HFFc6 (cell line): ENCODE data around the gene A4GALT. TPM values are rescaled to one million over a fixed set of nuclear protein-coding genes. Genes with fewer than 3 reads are reported as not detected.
A peak's percentile ranks its signal among the peaks of the same experiment; 100 is the strongest.
"Not testable (repeated sequence)": the region's sequence is repeated elsewhere in the genome, so short reads cannot be mapped to it uniquely, and the experiment has no call there.

ENCODE experiments used
- DNase-seq: peaks from one replicate; pipeline ENCODE4 v3.0.0-alpha.2; 2018
- H3K27ac Mint-ChIP-seq: 2 replicates; pipeline ENCODE4 v1.8.0; 2020; ENCODE audit warnings: mild to moderate bottlenecking, mixed read lengths
- H3K27me3 Mint-ChIP-seq: 2 replicates; pipeline ENCODE4 v1.8.0; 2021; ENCODE audit warnings: mild to moderate bottlenecking, moderate library complexity, mixed read lengths; ENCODE audit not compliant: insufficient read depth
- H3K36me3 Mint-ChIP-seq: 2 replicates; pipeline ENCODE4 v1.8.0; 2021; ENCODE audit warnings: low read depth, mixed read lengths
- H3K4me1 Mint-ChIP-seq: 2 replicates; pipeline ENCODE4 v1.8.0; 2020; ENCODE audit warnings: low read depth, mixed read lengths
- H3K4me3 Mint-ChIP-seq: 2 replicates; pipeline ENCODE4 v1.8.0; 2020; ENCODE audit warnings: mild to moderate bottlenecking, moderate library complexity, mixed read lengths
- H3K9me3 Mint-ChIP-seq: 2 replicates; pipeline ENCODE4 v1.8.0; 2020; ENCODE audit warnings: mild to moderate bottlenecking, mixed read lengths
- total RNA-seq, 6 experiments: library from RNA; stranded (reverse); fragmentation: NEBNext Ultra II Directional; extraction: Animal tissue kit (Norgen Biotek cat#: 25700); gene quantifications; 2 replicates in 1 of 6; 3 replicates in 5 of 6; pipeline ENCODE4 v1.2.3, GENCODE V29; 2021
- TF ChIP-seq, protein P1 (sequence below): fragments of 200-600 bp; sonication (generic); IDR thresholded peaks from 2 replicates; pipeline ENCODE4 v1.5.0; 2021; ENCODE audit warnings: antibody characterized with exemption, mild to moderate bottlenecking

Gene A4GALT
- total RNA-seq, 6 experiments from 2014 or later = 12.2 to 14.3 (median 13.1) TPM

GRCh38 chr22:42747701-42748513 is 27.2 kb upstream of the A4GALT start:
- Mint-ChIP-seq H3K27ac (peak overlapping the region; percentile 99), H3K4me1 (peaks cover 42% of the 10 kb centered on the region), H3K36me3 (no peaks in the 10 kb centered on the region), H3K9me3 (no peaks in the 10 kb centered on the region), H3K4me3 (peak overlapping the region; percentile 71), H3K27me3 (no peaks in the 10 kb centered on the region; the same call in 1 of the 2 replicates)
- DNase-seq = peak; percentile 74
- TF ChIP-seq, protein P1, sequence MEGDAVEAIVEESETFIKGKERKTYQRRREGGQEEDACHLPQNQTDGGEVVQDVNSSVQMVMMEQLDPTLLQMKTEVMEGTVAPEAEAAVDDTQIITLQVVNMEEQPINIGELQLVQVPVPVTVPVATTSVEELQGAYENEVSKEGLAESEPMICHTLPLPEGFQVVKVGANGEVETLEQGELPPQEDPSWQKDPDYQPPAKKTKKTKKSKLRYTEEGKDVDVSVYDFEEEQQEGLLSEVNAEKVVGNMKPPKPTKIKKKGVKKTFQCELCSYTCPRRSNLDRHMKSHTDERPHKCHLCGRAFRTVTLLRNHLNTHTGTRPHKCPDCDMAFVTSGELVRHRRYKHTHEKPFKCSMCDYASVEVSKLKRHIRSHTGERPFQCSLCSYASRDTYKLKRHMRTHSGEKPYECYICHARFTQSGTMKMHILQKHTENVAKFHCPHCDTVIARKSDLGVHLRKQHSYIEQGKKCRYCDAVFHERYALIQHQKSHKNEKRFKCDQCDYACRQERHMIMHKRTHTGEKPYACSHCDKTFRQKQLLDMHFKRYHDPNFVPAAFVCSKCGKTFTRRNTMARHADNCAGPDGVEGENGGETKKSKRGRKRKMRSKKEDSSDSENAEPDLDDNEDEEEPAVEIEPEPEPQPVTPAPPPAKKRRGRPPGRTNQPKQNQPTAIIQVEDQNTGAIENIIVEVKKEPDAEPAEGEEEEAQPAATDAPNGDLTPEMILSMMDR = no peak

- H3K4me3 Mint-ChIP-seq = no peak overlapping the region
- peaks cover 42% of the 10 kb centered on the region for H3K4me1 Mint-ChIP-seq
- peak; percentile 34 for DNase-seq
- peaks cover 7% of the 10 kb centered on the region for H3K27me3 Mint-ChIP-seq
- H3K9me3 Mint-ChIP-seq = no peaks in the 10 kb centered on the region
- TF ChIP-seq, protein P1 = no peak
- no peaks in the 10 kb centered on the region for H3K36me3 Mint-ChIP-seq
- peak overlapping the region; percentile 66 for H3K27ac Mint-ChIP-seq
These were observed 24.4 kb upstream of the A4GALT start for GRCh38 chr22:42745118-42745517.

GRCh38 chr22:42743501-42743991 is 22.9 kb upstream of the A4GALT start:
- no peak overlapping the region for H3K4me3 Mint-ChIP-seq
- H3K27ac Mint-ChIP-seq = no peak overlapping the region
- peaks cover 33% of the 10 kb centered on the region for H3K4me1 Mint-ChIP-seq
- no peak for DNase-seq
- TF ChIP-seq, protein P1 = no peak
- H3K36me3 Mint-ChIP-seq = no peaks in the 10 kb centered on the region
- H3K9me3 Mint-ChIP-seq = no peaks in the 10 kb centered on the region
- peaks cover 7% of the 10 kb centered on the region for H3K27me3 Mint-ChIP-seq

DNA sequence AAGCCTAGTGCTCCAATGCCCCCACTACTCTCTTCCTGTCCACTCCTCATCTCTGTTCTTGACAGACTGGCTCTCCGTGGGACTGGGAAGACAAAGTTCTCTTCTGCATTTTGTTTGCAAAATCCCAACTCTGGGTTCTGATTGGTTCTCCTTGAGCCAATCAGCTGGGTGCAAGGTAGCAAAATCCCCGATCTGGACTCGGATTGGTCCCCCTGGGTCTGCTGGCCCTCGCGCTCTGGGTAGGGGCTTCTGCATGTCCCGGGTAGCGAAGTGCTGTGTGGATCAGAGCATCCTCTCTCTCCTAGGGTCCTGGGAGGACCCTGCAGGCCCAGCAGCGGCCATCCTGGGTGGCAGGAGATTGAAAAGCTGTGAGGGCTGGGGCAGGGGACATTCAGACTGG is 22.3 kb upstream of the A4GALT start:
- DNase-seq = no peak
- no peaks in the 10 kb centered on the region for H3K9me3 Mint-ChIP-seq
- H3K27ac Mint-ChIP-seq = no peak overlapping the region
- no peak overlapping the region for H3K4me3 Mint-ChIP-seq
- TF ChIP-seq, protein P1 = no peak
- H3K36me3 Mint-ChIP-seq = no peaks in the 10 kb centered on the region
- peaks cover 7% of the 10 kb centered on the region for H3K27me3 Mint-ChIP-seq
- peaks cover 27% of the 10 kb centered on the region for H3K4me1 Mint-ChIP-seq

GRCh38 chr22:42740320-42740719 is 19.6 kb upstream of the A4GALT start:
- H3K36me3 Mint-ChIP-seq, H3K9me3 Mint-ChIP-seq, DNase-seq, H3K4me1 Mint-ChIP-seq, H3K27ac Mint-ChIP-seq, H3K4me3 Mint-ChIP-seq: not testable (repeated sequence)
- peaks cover 16% of the 10 kb centered on the region for H3K27me3 Mint-ChIP-seq

DNA sequence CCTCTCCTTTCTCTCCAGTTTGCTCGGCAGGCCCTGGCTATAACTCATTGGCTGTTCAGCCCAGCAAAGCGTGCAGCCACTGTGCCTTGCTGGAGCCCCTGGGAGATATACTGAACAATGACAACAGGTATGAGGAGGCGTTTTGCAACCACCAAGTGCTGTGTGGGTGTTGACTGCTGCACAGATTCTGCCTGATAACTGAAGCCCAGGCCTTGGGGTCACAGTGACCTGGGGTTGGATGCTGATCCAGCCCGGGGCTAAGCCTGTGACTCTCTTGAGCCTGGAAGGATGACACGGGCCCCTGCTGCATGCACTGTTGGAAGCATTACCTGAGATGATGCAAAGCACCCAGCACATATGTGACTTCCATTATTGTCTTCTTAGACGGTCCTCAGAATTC is 13.7 kb upstream of the A4GALT start:
- no peaks in the 10 kb centered on the region for H3K36me3 Mint-ChIP-seq
- H3K9me3 Mint-ChIP-seq = no peaks in the 10 kb centered on the region
- no peaks in the 10 kb centered on the region for H3K4me1 Mint-ChIP-seq
- H3K4me3 Mint-ChIP-seq = no peak overlapping the region
- H3K27me3 Mint-ChIP-seq = peaks cover 12% of the 10 kb centered on the region
- DNase-seq = no peak
- no peak overlapping the region for H3K27ac Mint-ChIP-seq
- TF ChIP-seq, protein P1 = no peak

DNA sequence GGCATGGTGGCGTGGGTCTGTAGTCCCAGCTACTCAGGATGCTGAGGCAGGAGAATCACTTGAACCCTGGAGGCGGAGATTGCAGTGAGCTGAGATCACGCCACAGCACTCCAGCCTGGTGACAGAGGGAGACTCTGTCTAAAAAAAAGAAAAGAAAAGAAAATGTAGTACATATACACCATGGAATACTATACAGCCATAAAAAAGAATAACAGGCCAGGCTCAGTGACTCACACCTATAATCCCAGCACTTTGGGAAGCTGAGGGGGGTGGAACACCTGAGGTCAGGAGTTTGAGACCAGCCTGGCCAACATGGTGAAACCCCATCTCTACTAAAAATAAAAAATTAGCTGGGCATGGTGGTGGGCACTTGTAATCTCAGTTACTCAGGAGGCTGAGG is 12.7 kb upstream of the A4GALT start:
- H3K9me3 Mint-ChIP-seq, H3K27ac Mint-ChIP-seq, H3K4me1 Mint-ChIP-seq, H3K4me3 Mint-ChIP-seq, DNase-seq, H3K36me3 Mint-ChIP-seq: not testable (repeated sequence)
- H3K27me3 Mint-ChIP-seq = peaks cover 12% of the 10 kb centered on the region
